ENCODE results near the gene FGF18. TPM values are rescaled to one million over a fixed set of nuclear protein-coding genes. Genes with fewer than 3 reads are reported as not detected.

FGF18 gene
- total and polyA plus RNA-seq, 9 of the 15 experiments (the other 6 are each of a cell fraction or from before 2014, with no cell fraction given), result 0.05 to 0.18 (median 0.11) TPM; not detected in 6

GRCh38 chr5:171436804-171437285 is 17.4 kb downstream of the FGF18 start:
- H3K4me3 ChIP-seq, result no peak overlapping the region
- intact Hi-C loops (cut with micrococcal nuclease) (no loop called here), in situ Hi-C loops (cut with MboI) (no loop called here)
- H3K79me2 ChIP-seq (ENCODE audit: control insufficient read depth, insufficient read depth, low read length), result no peaks in the 10 kb centered on the region
- H3K4me1 ChIP-seq (replicated peaks in 1 of 2; ENCODE audit: control insufficient read depth in 2 of 2, insufficient read depth in 2 of 2, low read length in 2 of 2), result peaks cover 14 to 24% of the 10 kb centered on the region in 2 experiments; a peak in 4 of 5 replicates
- peaks cover 0 to 25% of the 10 kb centered on the region in 2 experiments; a peak in 2 of 5 replicates for H3K27me3 ChIP-seq (ENCODE audit: control insufficient read depth in 2 of 2, insufficient read depth in 2 of 2, low read length in 2 of 2)
- 50% methylated on average over 11 of the region's 13 CpGs for WGBS (ENCODE audit: insufficient coverage, low coverage, missing lambda C conversion rate)
- H2AFZ ChIP-seq (ENCODE audit: low read depth, low read length), result no peak overlapping the region
- ChIA-PET POLR2A (no interaction called here), CTCF (ENCODE audit: low intra/inter-chr PET ratio) (no interaction called here)
- no peaks in the 10 kb centered on the region for H3K9me1 ChIP-seq (ENCODE audit: control insufficient read depth, insufficient read depth, low read length)
- FAIRE-seq (no peak), ATAC-seq (no peak), DNase-seq (ENCODE audit: extremely low read depth in 1 of 4, low spot score in 3 of 4) (no peak)
- BruUV-seq (replicated peaks), result no TSS peak
- no peak overlapping the region for H3K4me2 ChIP-seq (ENCODE audit: insufficient read depth, low read length)
- no peaks in the 10 kb centered on the region for H3K36me3 ChIP-seq (ENCODE audit: control insufficient read depth, insufficient read depth, low read length)
- no peak overlapping the region for H3K27ac ChIP-seq (ENCODE audit: extremely low read depth, low read depth, low read length)
- H3K9ac ChIP-seq (ENCODE audit: insufficient read depth in 1 of 2, low read depth in 2 of 2, low read length in 2 of 2), result no peak overlapping the region
- no peaks in the 10 kb centered on the region for H3K9me3 ChIP-seq (replicated peaks; ENCODE audit: control insufficient read depth, insufficient read depth, low read depth, low read length)
- 0 out of 2 replicates have a peak, but pooled peaks cover 4% of the 10 kb centered on the region for H4K20me1 ChIP-seq (replicated peaks; ENCODE audit: control insufficient read depth, insufficient read depth, low read length)
- TF ChIP-seq HNRNPLL (IDR thresholded peaks at IDR 0.05; ENCODE audit: low read depth, low read length, poor library complexity, severe bottlenecking) (no peak), PCBP1 (IDR thresholded peaks at IDR 0.05; ENCODE audit: low read depth, low read length, poor library complexity, severe bottlenecking) (no peak), ZNF695 (CRISPR knock-in tag; IDR thresholded peaks at IDR 0.05) (no peak)

GRCh38 chr5:171437286-171437821 is 17.9 kb downstream of the FGF18 start:
- Histone ChIP-seq H3K9me3 (replicated peaks; ENCODE audit: control insufficient read depth, insufficient read depth, low read depth, low read length) (no peaks in the 10 kb centered on the region), H3K27me3 (ENCODE audit: control insufficient read depth in 2 of 2, insufficient read depth in 2 of 2, low read length in 2 of 2) (peaks cover 0 to 31% of the 10 kb centered on the region in 2 experiments; a peak in 2 of 5 replicates), H3K4me2 (ENCODE audit: insufficient read depth, low read length) (no peak overlapping the region), H3K4me3 (no peak overlapping the region), H3K9me1 (ENCODE audit: control insufficient read depth, insufficient read depth, low read length) (no peaks in the 10 kb centered on the region), H3K9ac (ENCODE audit: insufficient read depth in 1 of 2, low read depth in 2 of 2, low read length in 2 of 2) (0 out of 4 replicates have a peak overlapping the region, but pooled peaks of 1 of the 2 experiments have one; percentile 26), H3K4me1 (replicated peaks in 1 of 2; ENCODE audit: control insufficient read depth in 2 of 2, insufficient read depth in 2 of 2, low read length in 2 of 2) (peaks cover 18 to 27% of the 10 kb centered on the region in 2 experiments; a peak in 4 of 5 replicates), H4K20me1 (replicated peaks; ENCODE audit: control insufficient read depth, insufficient read depth, low read length) (0 out of 2 replicates have a peak, but pooled peaks cover 4% of the 10 kb centered on the region), H3K36me3 (ENCODE audit: control insufficient read depth, insufficient read depth, low read length) (no peaks in the 10 kb centered on the region), H3K79me2 (ENCODE audit: control insufficient read depth, insufficient read depth, low read length) (no peaks in the 10 kb centered on the region), H2AFZ (ENCODE audit: low read depth, low read length) (no peak overlapping the region), H3K27ac (ENCODE audit: extremely low read depth, low read depth, low read length) (no peak overlapping the region)
- intact Hi-C loops (cut with micrococcal nuclease) (no loop called here), in situ Hi-C loops (cut with MboI) (no loop called here)
- no peak for FAIRE-seq
- no TSS peak for BruUV-seq (replicated peaks)
- no peak for DNase-seq (ENCODE audit: extremely low read depth in 1 of 4, low spot score in 3 of 4)
- peak; percentile 46 for ATAC-seq
- CTCF ChIA-PET (ENCODE audit: low intra/inter-chr PET ratio), result no interaction called here
- 27% methylated on average over 7 of the region's 14 CpGs for WGBS (ENCODE audit: insufficient coverage, low coverage, missing lambda C conversion rate)
- POLR2A ChIA-PET, result no interaction called here
- TF ChIP-seq THRAP3 (IDR thresholded peaks at IDR 0.05; ENCODE audit: borderline replicate concordance), result no peak
- TF ChIP-seq DLX4 (CRISPR knock-in tag; IDR thresholded peaks at IDR 0.05), result no peak
